AG09309 (cell line): ENCODE measurements around the gene GZMB.
"Not testable (repeated sequence)": the region's sequence is repeated elsewhere in the genome, so short reads cannot be mapped to it uniquely, and the experiment has no call there.

Source experiments
- DNase-seq: peaks from one replicate; pipeline ENCODE4 v3.0.0-alpha.2; 2010; ENCODE audit warnings: low read depth
- H3K4me3 ChIP-seq: 2 replicates; pipeline ENCODE4 v1.5.1; 2011; ENCODE audit warnings: mild to moderate bottlenecking, low read depth, low read length, moderate library complexity; ENCODE audit not compliant: control insufficient read depth
- TF ChIP-seq, protein P1 (sequence below): IDR thresholded peaks from 2 replicates; pipeline ENCODE4 v1.5.1; 2011; ENCODE audit warnings: mild to moderate bottlenecking, low read depth, low read length, inconsistent platforms; ENCODE audit not compliant: insufficient read depth, control insufficient read depth; ENCODE audit errors: missing control alignments

Gene GZMB

DNA sequence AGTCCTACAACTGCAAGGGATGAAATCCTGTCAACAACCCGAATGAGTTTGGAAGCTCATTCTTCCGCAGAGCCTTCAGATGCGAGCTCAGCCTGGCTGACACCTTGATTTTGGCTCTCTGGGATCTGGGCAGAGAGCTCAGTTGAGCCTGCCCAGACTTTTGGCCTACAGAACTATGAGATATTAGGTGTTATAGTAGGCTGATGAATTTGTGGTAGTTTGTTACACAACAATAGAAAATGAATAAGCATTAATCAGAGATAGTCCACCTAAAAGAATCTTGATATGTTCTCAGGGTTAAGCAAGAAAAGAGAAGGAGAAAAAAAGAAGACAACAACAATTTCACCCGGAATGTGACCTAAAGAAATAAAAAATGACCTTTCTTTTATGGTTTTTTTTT lies 30.4 kb upstream of the GZMB start:
- no peak overlapping the region for H3K4me3 ChIP-seq
- TF ChIP-seq, protein P1, sequence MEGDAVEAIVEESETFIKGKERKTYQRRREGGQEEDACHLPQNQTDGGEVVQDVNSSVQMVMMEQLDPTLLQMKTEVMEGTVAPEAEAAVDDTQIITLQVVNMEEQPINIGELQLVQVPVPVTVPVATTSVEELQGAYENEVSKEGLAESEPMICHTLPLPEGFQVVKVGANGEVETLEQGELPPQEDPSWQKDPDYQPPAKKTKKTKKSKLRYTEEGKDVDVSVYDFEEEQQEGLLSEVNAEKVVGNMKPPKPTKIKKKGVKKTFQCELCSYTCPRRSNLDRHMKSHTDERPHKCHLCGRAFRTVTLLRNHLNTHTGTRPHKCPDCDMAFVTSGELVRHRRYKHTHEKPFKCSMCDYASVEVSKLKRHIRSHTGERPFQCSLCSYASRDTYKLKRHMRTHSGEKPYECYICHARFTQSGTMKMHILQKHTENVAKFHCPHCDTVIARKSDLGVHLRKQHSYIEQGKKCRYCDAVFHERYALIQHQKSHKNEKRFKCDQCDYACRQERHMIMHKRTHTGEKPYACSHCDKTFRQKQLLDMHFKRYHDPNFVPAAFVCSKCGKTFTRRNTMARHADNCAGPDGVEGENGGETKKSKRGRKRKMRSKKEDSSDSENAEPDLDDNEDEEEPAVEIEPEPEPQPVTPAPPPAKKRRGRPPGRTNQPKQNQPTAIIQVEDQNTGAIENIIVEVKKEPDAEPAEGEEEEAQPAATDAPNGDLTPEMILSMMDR: no peak
- DNase-seq: no peak

DNA sequence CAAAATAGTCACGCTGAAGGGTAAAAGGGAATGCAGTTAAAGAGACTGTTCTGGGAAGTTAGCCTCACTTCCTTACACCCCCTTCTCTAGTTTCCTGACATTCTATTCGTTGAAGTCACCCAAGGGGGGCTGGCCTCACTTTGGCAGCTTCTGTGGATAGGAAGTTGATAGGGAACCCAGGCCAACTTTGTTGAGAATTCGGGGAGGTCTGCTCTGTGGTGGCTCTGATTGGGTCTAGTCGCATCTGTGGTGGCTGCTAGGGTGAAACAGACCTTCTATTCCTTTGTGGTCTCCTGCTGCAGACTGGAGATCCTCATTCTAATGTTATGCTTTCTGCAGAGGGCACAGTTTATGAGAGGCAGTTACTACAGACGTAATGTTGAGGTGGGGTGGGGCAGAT lies 28.8 kb upstream of the GZMB start:
- no peak overlapping the region for H3K4me3 ChIP-seq
- TF ChIP-seq, protein P1: no peak
- no peak for DNase-seq

DNA sequence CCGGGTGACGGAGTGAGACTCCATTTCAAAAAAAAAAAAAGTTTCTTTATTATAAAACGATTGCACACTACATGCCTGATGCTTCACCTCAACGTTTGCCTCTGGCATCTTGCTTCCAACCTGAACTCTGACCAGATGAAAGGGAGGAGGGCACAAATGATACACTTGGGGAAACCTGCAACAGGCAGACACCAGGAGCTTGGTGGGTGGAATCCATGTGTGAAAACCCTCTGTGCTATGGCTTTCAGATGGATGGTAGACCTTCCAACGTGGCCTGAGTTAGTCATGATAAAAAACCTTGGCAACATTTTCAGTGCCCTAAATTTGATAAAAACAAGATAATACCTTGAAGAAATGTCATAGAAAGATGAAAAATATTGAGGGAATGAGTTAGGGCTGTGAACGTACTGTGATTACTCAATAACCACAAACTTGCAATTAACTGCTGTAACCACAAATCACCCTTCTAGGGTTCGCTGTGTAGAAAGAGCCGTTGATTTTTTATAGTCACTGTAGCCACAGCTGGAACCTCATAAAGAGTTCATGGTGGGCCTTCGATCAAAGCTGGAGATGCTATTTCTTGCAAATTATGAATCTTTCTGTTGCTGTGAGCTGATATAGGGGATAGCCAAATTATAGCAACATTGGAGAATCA lies 26.1 kb upstream of the GZMB start:
- H3K4me3 ChIP-seq: no peak overlapping the region
- no peak for DNase-seq
- TF ChIP-seq, protein P1: no peak

DNA sequence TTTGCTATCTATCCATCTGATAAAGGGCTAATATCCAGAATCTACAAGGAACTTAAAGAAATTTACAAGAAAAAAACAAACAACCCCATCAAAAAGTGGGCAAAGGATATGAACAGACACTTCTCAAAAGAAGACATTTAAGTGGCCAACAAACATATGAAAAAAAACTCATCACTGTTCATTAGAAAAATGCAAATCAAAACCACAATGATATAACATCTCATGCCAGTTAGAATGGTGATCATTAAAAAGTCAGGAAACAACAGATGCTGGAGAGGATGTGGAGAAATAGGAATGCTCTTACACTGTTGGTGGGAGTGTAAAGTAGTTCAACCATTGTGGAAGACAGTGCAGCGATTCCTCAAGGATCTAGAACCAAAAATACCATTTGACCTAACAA lies 14.4 kb upstream of the GZMB start:
- not testable (repeated sequence) for H3K4me3 ChIP-seq, DNase-seq

DNA sequence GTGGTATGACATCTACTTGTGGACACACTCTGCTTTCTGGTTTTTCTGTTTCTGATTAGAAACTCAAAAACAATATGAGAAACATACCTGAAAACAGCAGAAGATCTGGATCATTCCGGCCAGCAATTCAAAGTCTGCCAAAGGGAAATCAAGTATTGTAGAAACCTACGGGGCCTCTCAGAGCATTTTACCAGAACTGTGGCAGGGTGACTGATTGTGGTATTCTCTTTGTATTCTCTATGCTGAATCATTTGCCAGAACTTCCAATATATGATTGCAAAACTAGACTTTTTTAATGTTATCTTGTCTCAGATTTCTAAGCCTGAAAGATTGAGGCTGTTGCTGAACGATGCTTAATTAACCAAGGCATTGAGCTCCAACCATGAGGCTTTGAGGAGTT lies 5.9 kb upstream of the GZMB start:
- DNase-seq: no peak
- H3K4me3 ChIP-seq: no peak overlapping the region
- TF ChIP-seq, protein P1: no peak

DNA sequence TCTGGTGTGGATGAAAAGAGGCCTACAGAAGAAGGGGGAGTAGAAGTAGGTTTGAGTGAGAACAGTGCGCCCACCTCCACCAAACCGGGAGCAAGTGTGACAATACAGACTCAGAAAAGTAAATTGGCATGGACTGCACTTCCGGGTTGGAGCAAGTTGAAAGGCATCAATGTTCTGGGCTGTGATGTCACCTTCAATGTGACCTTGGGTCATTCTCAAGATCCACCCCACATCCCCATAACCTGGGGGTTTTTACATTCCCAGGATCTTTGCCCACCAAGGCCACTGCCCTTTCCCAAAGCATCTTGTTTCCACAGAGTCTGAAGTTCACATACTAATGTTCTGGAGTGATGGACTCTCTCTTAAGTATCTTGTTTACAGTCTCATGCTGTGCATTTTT lies 5.3 kb upstream of the GZMB start:
- no peak overlapping the region for H3K4me3 ChIP-seq
- TF ChIP-seq, protein P1: no peak
- no peak for DNase-seq

DNA sequence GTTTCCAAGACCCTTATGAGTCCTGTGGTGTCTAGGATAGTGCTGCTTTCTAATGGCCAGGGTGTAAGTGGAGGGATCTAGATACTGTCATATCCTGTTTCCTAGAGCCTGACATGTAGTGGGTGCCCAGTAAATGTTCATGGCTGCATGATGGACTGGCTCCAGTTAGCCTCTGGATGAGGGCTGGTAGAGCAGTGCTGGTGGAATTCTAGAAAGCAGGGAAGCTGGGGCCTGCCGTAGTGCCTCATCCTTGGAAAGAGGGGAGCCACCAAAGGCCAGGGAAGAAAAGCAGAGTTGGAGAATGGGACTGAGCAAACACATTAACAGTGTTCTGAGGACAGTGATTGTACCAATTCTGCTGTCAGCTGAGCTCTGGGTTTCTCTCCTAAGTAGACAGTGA lies 637 bp downstream of the GZMB start:
- H3K4me3 ChIP-seq: no peak overlapping the region
- TF ChIP-seq, protein P1: no peak
- DNase-seq: no peak
